Cardiac fibroblast (primary cell): Measurements from ENCODE around the gene DOK3.

Experiments used
- DNase-seq, 2 donors: peaks; one replicate each; pipeline versions ENCODE4 v3.0.0 to v3.0.0-alpha.2; 2010; ENCODE audit warnings: low read depth in 2 of 2
- H3K4me3 ChIP-seq, 2 donors: replicated peaks in 1 of 2; 1 replicate in 1 of 2; 2 replicates in 1 of 2; pipeline ENCODE4 v1.5.1; 2011; ENCODE audit warnings: low read depth in 2 of 2, low read length in 2 of 2, mild to moderate bottlenecking in 2 of 2, moderate library complexity in 1 of 2
- CTCF ChIP-seq: IDR thresholded peaks from one replicate; pipeline ENCODE4 v1.5.1; 2011; ENCODE audit warnings: low read depth, mild to moderate bottlenecking, low read length, inconsistent platforms

Gene DOK3

GRCh38 chr5:177509991-177510566 lies 453 bp upstream of the DOK3 start:
- no peak overlapping the region for H3K4me3 ChIP-seq
- no peak for DNase-seq
- no peak for TF ChIP-seq CTCF

DNA sequence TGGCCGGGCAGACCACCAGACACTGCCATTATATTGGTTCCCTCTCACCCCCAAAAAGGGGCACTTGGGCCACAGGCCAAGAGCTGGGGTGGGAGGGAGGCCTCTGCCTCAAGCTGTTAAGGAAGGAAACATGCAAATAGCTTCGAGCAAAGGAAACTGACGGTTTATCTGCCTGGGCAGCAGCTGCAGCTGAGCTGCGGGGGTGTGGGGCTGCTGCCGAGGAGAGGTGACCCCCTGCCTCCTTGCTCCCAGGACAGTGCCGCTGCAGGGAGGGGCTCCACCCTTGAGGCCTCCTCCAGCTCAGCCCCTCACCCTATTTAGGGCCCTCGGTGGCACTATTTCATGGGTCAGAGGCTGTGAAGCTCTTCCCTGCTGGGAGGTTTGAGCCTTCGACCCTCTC lies 789 bp downstream of the DOK3 start:
- no peak for TF ChIP-seq CTCF
- H3K4me3 ChIP-seq, result no peak overlapping the region
- no peak for DNase-seq

DNA sequence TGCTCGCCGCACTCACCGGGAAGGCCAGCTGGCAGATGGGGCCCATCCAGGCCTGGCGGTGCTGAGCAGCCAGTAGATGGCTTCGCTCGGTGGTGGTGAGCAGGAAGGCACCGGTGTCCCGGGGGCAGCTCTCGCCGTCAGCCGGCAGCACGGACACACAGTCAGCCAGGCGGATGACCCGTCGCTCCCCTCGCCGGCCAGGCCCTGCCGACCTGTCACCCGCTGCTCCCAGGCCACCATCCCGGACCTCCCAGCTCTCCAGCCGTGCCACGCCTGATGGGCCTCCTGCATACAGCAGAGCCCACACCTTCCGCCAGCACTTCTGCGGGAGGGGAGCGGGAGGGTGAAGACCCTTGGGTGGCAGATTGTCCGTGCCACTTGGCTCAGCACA lies 1.4 kb downstream of the DOK3 start:
- no peak overlapping the region for H3K4me3 ChIP-seq
- DNase-seq, result no peak
- no peak for TF ChIP-seq CTCF

DNA sequence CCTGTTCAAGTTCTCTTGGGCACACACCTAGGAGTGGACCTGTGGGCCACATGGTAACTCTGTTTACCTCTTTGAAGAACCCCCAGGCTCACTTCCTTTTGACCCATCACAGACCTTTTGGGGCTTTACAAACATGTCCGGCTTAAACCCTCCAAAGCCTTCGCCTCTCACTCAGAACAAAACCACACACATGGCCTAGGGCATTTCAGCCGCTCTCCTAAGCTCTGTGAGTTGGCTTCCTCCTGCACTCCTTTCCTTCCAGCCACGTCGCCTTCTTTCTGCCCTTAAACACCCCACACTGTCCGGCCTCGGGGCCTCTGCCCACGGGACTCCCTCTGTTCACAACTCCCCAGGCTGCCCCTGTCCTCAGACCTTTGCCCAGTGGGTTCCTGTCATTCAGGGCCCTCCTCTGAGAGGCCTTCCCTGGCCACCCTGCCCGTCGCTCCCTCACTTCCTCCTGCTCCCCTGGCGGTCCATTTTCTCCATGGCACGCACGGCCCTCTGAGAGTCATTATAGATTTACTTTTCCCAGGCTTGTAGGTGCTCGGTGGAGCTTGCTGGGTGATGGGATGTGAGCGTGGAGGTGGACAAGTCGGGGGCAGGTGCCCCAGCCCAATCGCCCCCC lies 1.9 kb downstream of the DOK3 start:
- no peak for TF ChIP-seq CTCF
- DNase-seq, result no peak

DNA sequence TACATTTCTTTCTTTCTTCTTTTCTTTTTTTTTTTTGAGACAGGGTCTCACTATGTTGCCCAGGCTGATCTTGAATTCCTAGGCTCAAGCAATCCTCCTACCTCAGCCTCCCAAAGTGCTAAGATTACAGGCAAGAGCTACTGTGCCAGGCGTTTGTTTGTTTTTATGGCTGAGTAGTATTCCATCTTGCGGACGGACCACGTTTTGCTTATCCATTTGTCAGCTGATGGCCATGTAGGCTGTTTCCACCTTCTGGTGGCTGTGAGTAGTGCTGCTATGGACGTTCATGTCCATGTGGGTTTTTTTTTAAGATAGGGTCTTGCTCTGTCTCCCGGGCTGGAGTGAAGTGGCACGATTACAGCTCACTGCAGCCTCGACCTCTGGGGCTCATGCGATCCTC lies 2.5 kb downstream of the DOK3 start:
- peak; percentile 50 for TF ChIP-seq CTCF
- H3K4me3 ChIP-seq, result no peak overlapping the region
- DNase-seq, result peak in 1 of 2 donors; percentile 45

More for the DNA sequence above, 1.9 kb downstream of the DOK3 start:
- H3K4me3 ChIP-seq, result no peak overlapping the region

GRCh38 chr5:177505075-177505474 lies 4.6 kb downstream of the DOK3 start:
- no peak overlapping the region for H3K4me3 ChIP-seq
- no peak for TF ChIP-seq CTCF
- DNase-seq, result no peak
